HFFc6 (cell line): ENCODE data around the gene SSBP3. TPM values are rescaled to one million over a fixed set of nuclear protein-coding genes. Genes with fewer than 3 reads are reported as not detected.

Experiments used
- DNase-seq: peaks from one replicate; pipeline ENCODE4 v3.0.0-alpha.2; 2018
- H3K27ac Mint-ChIP-seq: 2 replicates; pipeline ENCODE4 v1.8.0; 2020; ENCODE audit warnings: mild to moderate bottlenecking, mixed read lengths
- H3K27me3 Mint-ChIP-seq: 2 replicates; pipeline ENCODE4 v1.8.0; 2021; ENCODE audit warnings: mild to moderate bottlenecking, moderate library complexity, mixed read lengths; ENCODE audit not compliant: insufficient read depth
- H3K36me3 Mint-ChIP-seq: 2 replicates; pipeline ENCODE4 v1.8.0; 2021; ENCODE audit warnings: low read depth, mixed read lengths
- H3K4me1 Mint-ChIP-seq: 2 replicates; pipeline ENCODE4 v1.8.0; 2020; ENCODE audit warnings: low read depth, mixed read lengths
- H3K4me3 Mint-ChIP-seq: 2 replicates; pipeline ENCODE4 v1.8.0; 2020; ENCODE audit warnings: mild to moderate bottlenecking, moderate library complexity, mixed read lengths
- H3K9me3 Mint-ChIP-seq: 2 replicates; pipeline ENCODE4 v1.8.0; 2020; ENCODE audit warnings: mild to moderate bottlenecking, mixed read lengths
- total RNA-seq, 6 experiments: library from RNA; stranded (reverse); fragmentation: NEBNext Ultra II Directional; extraction: Animal tissue kit (Norgen Biotek cat#: 25700); gene quantifications; 2 replicates in 1 of 6; 3 replicates in 5 of 6; pipeline ENCODE4 v1.2.3, GENCODE V29; 2021
- TF ChIP-seq, protein P1 (sequence below): fragments of 200-600 bp; sonication (generic); IDR thresholded peaks from 2 replicates; pipeline ENCODE4 v1.5.0; 2021; ENCODE audit warnings: antibody characterized with exemption, mild to moderate bottlenecking

Gene SSBP3
- total RNA-seq, 6 experiments from 2014 or later: 42.3 to 72.2 (median 58.1) TPM

DNA sequence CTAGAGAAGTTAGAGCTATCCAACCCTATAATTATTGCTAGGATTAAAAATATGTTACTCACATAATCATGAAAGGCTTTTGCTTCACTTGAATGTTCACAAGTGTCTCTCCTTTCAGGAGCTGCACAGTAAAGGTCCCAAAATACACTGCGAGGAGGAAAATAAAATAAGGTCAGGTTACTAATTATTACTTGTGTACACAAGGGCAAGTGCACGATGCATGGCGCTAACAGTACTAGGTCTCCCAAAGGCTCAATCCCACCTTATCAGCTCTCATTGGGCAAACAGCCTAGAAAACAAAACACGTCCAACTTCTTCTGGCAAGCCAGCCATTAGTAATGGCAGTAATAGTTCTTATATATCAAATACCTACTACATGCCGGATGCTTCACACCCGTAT is 4.4 kb downstream of the SSBP3 start:
- H3K9me3 Mint-ChIP-seq: no peaks in the 10 kb centered on the region
- H3K4me3 Mint-ChIP-seq: no peak overlapping the region
- no peak for DNase-seq
- TF ChIP-seq, protein P1, sequence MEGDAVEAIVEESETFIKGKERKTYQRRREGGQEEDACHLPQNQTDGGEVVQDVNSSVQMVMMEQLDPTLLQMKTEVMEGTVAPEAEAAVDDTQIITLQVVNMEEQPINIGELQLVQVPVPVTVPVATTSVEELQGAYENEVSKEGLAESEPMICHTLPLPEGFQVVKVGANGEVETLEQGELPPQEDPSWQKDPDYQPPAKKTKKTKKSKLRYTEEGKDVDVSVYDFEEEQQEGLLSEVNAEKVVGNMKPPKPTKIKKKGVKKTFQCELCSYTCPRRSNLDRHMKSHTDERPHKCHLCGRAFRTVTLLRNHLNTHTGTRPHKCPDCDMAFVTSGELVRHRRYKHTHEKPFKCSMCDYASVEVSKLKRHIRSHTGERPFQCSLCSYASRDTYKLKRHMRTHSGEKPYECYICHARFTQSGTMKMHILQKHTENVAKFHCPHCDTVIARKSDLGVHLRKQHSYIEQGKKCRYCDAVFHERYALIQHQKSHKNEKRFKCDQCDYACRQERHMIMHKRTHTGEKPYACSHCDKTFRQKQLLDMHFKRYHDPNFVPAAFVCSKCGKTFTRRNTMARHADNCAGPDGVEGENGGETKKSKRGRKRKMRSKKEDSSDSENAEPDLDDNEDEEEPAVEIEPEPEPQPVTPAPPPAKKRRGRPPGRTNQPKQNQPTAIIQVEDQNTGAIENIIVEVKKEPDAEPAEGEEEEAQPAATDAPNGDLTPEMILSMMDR: no peak
- H3K27me3 Mint-ChIP-seq: no peaks in the 10 kb centered on the region; the same call in 1 of the 2 replicates
- no peak overlapping the region for H3K27ac Mint-ChIP-seq
- H3K36me3 Mint-ChIP-seq: peaks cover 57% of the 10 kb centered on the region
- H3K4me1 Mint-ChIP-seq: peaks cover 37% of the 10 kb centered on the region

DNA sequence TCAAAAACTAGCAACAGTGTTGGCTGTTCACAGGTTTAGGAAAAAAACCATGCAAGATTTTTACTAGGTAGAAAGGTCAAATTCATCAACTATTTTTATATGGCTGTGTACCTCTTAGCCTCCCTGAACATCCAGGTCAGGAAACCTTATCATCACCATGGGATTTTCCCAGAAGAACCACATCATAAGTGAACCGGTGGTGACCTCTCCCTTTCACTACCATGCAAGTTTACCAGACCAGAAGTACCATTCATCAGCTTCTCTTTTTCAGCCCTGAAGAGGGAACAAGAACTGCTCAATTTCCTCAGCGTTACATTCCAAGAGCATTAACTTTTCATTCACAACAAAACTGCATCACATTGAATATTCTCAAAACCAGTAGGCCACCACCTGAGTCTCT is 5.9 kb downstream of the SSBP3 start:
- H3K9me3 Mint-ChIP-seq: no peaks in the 10 kb centered on the region
- no peak overlapping the region for H3K4me3 Mint-ChIP-seq
- H3K4me1 Mint-ChIP-seq: peaks cover 37% of the 10 kb centered on the region
- no peaks in the 10 kb centered on the region; the same call in none of the 2 replicates for H3K27me3 Mint-ChIP-seq
- H3K36me3 Mint-ChIP-seq: peaks cover 61% of the 10 kb centered on the region
- TF ChIP-seq, protein P1: no peak
- DNase-seq: no peak
- no peak overlapping the region for H3K27ac Mint-ChIP-seq

DNA sequence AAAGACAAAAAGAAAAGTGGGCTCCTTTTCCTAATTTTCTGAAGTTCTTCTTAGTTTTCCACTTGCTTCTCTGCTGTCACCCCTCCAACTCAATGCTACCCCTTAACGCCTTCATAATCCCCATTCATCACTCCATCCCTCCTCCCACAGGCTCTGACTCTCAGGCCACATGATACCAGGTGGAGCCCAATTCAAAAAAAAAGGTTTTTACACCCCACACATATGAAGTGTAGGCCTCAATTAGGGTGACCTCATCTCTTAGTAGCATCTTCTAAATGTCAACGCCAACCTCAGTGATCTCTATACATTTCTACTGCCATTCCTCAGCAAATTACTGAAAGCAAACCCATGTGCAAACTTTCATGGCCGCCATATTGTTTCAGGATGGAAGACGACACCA is 6.4 kb downstream of the SSBP3 start:
- Mint-ChIP-seq H3K4me3 (no peak overlapping the region), H3K9me3 (no peaks in the 10 kb centered on the region), H3K36me3 (peaks cover 61% of the 10 kb centered on the region), H3K27me3 (no peaks in the 10 kb centered on the region; the same call in none of the 2 replicates), H3K27ac (no peak overlapping the region), H3K4me1 (peaks cover 35% of the 10 kb centered on the region)
- TF ChIP-seq, protein P1: no peak
- no peak for DNase-seq

DNA sequence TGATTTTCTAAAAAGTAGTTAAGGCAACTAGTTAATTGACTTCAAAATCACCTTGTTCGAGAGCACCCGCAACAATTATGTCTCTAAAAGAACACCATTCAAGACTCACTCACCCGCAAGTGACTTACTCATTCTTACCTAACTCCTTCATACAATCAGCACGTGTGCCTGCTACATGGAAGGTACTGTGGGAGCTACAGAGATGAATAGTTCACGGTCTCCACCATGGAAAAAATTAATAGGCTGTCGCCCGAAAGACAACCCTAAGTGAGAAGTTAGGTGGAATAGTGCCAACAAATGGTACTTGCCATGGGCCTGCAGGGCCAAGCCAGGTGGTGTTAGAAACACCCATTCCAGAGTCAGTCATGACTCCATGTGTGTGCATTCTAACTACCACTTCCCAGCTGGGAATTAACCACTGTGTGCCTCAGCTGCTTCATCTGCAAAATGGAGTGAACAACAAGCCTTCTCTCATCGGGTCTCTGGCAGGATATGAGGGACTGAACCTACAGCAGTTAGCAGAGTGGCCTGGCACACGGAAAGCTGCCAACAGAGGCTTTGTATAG is 7.1 kb downstream of the SSBP3 start:
- Mint-ChIP-seq H3K36me3 (peaks cover 61% of the 10 kb centered on the region), H3K4me3 (no peak overlapping the region), H3K9me3 (no peaks in the 10 kb centered on the region), H3K4me1 (peaks cover 28% of the 10 kb centered on the region), H3K27me3 (no peaks in the 10 kb centered on the region; the same call in none of the 2 replicates), H3K27ac (no peak overlapping the region)
- TF ChIP-seq, protein P1: no peak
- no peak for DNase-seq

DNA sequence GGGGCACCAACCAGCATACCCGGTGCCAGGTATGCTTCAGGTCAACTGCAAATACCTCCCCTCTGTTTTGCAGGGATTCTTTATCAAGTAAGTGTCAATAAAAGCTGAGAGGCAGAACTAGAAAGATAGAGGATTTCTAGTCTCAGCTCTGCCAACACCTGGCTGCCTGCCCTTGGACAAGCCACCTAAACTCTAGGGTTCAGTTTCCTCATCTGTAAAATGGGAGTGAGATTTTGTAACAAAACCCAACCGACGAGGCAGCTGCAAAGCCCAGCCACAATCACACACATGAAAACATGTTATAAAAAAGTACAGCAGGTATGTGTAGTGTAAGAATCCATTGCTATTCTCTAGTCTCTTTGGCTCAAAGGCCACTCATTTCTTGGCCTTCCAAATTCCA is 8.2 kb downstream of the SSBP3 start:
- H3K27ac Mint-ChIP-seq: no peak overlapping the region
- no peaks in the 10 kb centered on the region; the same call in none of the 2 replicates for H3K27me3 Mint-ChIP-seq
- TF ChIP-seq, protein P1: no peak
- peaks cover 17% of the 10 kb centered on the region for H3K4me1 Mint-ChIP-seq
- peaks cover 54% of the 10 kb centered on the region for H3K36me3 Mint-ChIP-seq
- no peak overlapping the region for H3K4me3 Mint-ChIP-seq
- DNase-seq: no peak
- no peaks in the 10 kb centered on the region for H3K9me3 Mint-ChIP-seq
